KBM-7 (cell line): ENCODE data around the gene ZFHX3.

Experiments
- DNase-seq: peaks from one replicate; pipeline ENCODE4 v3.0.0-alpha.2; 2015
- in situ Hi-C: fragments of 300-500 bp; cut with MboI; formaldehyde crosslinking; loops from 2 replicates; pipeline ENCODE4 v1.14.3; 2020; ENCODE audit warnings: low sequenced_read_pairs, low pct_unique_long_range_greater_than_20kb, mixed read lengths

Gene ZFHX3

GRCh38 chr16:73026754-73027684 is 20.9 kb downstream of the ZFHX3 start:
- in situ Hi-C loops = no loop called here
- DNase-seq = no peak

- DNase-seq = no peak
- in situ Hi-C loops = no loop called here
Measured at GRCh38 chr16:73025856-73026210, 22.1 kb downstream of the ZFHX3 start.

DNA sequence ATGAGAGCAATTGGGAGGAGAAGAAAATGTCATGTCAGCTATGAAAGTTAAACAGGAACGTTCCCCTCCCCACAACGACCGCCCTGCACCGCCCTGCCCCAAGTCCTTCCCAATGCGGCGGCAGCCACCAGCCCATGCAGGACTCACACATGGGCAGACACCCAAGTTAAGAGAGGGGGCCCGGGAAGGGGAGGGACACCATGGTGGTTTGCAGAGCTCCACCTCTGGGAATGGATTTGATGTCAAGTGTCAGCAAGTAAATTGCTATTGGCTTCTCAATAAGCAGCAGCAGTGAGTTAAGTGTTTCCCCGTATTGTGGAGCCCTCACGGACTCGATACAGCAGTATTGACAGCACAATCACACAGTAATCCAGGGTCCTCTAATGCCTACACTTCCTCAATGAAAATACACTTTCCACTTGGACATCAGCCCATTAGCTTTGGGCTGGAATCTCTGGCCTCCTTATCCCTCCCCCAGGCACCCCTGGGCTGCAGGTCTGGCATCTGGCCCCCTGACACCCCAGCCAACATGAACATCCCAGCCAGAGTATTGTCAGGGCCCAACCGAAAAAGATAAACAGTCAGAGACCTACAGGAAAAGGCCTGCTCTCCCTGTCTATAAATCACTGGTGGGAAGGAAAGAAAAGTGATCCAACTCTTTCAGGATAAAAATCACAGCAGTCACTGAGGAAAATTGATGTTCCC is 22.6 kb downstream of the ZFHX3 start:
- in situ Hi-C loops = no loop called here
- no peak for DNase-seq

- DNase-seq = no peak
- in situ Hi-C loops = no loop called here
Measured at GRCh38 chr16:73024571-73025105, 23.3 kb downstream of the ZFHX3 start.

- in situ Hi-C loops = no loop called here
- DNase-seq = no peak
Measured at GRCh38 chr16:73023752-73024570, 24.0 kb downstream of the ZFHX3 start.

DNA sequence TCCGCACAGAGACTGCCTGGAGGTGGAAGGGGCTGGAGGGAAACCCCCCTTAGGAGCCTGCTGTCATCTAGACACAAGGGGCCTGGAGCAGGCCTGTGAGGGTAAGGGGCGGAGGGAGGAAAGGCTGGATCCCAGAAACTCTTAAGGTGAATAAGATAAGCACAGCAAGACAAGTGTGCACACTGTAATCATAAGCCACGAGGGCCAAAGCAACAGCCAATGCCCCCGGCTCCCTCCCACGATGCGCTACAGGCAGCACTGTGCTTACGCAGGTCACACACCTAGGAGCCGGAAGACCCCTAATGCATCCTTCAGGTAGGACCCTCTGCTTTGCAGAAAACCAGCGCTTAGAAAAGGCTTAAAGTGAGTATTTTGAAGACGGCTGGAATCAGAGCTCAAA is 24.6 kb downstream of the ZFHX3 start:
- in situ Hi-C loops = no loop called here
- DNase-seq = no peak

DNA sequence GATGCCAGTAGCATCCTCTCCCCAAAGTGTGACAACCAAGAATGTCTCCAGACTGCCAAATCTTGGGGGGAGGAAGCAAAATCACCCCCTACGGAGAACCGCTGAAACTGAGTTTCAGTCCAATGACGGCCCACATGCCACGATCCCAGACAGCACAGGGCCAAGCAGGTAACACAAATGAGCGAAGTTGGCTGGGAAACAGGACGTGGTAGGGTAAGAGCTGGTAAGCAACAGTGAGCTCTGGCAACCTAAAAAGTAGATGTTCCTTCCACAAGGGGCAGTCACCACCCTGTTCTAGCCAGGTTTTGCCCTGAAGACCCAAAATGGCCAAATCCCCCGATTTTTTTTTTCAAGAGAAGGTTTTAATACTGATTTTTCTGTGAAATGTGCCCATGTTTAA is 25.4 kb downstream of the ZFHX3 start:
- DNase-seq = no peak
- in situ Hi-C loops = no loop called here

DNA sequence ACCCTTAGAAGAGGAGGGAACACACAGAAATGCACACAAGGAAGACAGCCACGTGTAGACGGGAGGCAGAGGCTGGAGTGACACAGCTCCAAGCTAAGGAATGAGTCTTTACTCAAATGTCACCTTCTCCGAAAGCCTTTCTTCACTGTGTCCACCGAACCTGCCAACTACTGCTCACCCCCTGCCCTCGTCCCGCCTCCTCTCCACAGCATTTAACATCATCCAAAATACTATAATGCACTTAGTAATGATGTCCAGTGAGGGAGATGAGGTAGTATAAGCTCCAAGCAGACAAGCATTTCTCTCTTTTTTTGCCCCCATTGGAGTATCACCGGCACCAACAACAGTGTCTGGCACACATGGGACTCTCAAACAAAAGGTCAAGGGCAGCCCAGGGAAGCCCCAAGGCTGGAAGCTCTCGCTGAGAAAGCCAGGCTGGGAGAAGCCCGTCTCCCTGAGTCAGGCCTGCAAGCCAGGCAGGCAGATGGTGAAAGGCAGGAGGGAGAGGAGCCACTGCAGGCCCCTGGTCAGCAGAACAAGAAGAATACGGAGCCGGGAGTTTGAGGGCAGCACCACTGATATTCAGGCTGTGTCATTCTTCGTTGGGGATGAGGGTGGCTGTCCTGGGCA is 25.9 kb downstream of the ZFHX3 start:
- no peak for DNase-seq
- in situ Hi-C loops = no loop called here

GRCh38 chr16:73020409-73020884 is 27.5 kb downstream of the ZFHX3 start:
- in situ Hi-C loops = no loop called here
- no peak for DNase-seq

DNA sequence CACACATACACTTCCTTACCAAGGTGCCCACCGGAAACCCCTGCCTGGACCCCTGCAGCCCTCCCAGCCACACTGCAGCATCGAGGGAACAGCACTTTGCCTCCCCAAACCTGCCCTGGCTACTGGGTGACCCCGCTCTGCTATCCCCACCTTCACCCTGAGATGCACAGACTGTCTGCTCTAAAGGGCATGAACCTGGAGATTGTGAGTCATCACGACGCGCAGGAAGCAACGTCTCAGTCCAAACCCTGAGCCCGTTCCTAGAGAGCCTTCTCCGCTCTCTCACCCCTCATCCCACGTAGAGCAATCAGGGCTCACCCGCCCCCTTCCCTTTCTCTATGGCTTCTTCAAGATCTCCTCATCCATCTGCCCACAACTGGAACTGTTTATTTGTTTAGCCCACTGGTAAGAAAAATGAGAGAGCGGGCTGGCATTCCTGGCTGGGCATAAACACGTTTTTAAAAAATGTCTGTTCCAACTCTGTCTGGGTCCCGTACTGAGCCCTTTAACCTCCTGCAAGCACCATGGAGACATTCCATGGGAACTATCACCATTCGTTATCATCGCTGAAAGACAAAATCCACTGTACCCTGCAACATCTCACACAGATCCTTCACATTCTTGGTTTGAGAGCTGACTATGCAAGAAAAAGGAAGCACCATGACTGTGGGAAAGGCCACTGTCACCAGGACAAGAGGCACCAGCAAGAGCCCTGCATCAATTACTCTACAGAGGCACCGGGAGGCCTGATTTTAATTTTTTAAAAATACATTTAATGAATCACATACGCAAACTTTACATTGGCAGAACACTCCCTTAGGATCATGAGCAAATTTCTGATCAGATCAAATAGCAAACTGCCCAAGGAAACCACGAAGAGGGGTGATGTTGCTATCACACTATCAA is 28.2 kb downstream of the ZFHX3 start:
- DNase-seq = no peak
- in situ Hi-C loops = no loop called here

DNA sequence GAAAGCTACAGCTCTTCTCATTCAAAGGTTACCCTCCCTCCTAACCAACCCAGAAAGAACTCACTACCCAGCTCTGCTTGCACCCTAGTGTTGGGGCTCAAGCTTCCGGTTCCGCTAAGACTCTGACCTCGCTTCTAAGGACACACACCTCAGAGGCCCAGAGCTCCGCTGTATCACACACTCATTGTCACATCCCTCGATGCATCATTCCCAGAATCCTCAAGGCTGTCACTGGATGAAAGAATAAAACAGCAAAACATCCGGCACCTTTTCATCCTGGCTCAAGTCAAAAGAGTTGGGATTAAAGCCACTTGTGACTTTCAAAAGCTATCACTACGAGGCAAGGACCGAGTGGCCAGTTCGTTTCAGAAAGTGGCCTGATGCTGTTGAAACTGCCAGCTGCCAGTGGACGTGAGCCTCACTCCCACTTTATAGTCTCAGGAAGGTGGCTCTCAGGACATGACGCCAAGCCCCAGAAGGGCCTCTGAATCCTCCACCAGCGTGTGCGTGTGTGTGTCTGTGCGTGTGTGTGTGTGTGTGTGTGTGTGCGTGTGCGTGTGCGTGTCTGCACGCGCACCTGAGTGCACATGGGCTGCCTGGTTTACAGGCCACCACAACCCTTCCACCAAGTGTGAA is 29.0 kb downstream of the ZFHX3 start:
- in situ Hi-C loops = no loop called here
- DNase-seq = no peak

DNA sequence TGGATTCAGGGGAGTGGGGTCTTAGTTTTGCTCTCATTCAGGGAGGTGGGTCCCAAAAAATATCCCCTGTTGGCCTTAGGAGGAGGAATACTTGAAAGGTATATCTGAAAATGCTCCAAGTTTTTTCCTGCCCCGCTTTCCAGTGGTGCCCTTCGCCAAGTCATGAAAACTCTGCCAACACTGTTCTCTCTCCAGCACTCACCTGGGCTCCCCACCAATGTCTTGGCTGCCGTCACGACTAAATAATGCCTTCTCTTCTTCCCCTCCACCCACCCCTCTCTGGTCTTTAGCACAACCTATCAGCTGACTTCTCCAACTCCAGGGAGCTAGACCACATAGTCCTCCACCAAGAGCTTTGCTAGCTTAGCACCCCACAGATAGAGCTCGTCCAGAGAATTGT is 30.6 kb downstream of the ZFHX3 start:
- no peak for DNase-seq
- in situ Hi-C loops = no loop called here

GRCh38 chr16:73016488-73016830 is 31.5 kb downstream of the ZFHX3 start:
- no peak for DNase-seq
- in situ Hi-C loops = no loop called here

DNA sequence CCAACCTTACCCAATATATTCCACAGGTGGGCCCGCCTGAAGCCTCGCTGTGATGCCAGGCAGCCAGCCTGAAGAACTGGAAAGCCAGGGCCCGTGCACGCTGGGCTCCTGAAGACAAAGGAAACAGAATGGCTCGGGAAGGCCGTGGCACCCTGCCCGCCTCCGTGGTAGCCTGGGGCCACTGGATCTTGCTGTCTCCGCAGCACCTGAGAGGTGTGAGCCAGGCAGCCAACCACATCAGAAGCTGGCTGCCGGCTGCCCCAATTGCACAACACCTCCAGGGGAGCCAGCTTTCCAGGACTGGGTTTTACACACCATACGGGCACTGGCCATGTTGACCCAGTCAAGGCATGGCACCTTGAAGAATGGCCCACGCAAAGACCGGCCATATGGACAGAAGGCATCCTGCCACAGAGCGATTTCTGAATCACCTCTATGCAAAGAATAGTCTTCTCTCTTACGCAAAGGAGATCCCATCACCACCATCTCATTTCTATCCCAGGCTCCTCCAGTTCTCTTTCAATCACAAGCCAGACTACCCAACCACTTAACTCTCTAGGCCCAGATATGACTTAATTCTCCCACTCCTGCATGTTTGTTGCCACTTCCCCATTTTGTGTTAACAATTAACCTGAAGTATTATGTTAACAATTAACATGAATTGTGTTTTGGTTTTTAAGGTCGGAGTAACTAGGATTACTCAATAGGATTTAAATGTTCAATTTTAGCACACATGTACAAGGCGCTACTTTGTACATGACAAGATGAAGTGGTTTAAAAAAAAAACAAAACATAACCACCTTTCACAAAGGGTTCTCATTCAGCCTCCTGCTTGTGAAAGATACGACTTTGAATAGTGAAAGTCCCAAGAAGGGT is 32.1 kb downstream of the ZFHX3 start:
- peak; percentile 79 for DNase-seq
- in situ Hi-C loops = no loop called here

GRCh38 chr16:73014768-73015167 is 33.2 kb downstream of the ZFHX3 start:
- in situ Hi-C loops = no loop called here
- no peak for DNase-seq

- in situ Hi-C loops = no loop called here
- DNase-seq = no peak
Measured at GRCh38 chr16:73013974-73014373, 34.0 kb downstream of the ZFHX3 start.

DNA sequence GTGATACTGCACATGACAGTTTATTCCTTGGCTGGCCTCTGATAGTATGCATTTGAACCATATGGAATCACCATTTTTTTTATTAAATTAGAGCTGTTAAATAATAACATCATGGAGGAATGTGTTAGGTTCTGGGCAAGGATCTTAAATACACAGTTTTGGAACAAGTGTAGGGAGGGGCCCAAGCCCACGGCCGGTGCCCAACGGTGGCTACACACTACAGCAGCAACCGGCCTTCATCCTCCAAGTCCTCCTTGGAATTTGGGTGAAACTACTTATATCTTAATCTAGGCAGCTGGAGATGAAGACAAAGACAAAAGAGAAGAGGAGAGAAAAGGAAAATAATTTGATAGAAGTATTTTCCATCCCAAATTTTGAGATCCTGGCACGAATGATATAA is 35.6 kb downstream of the ZFHX3 start:
- in situ Hi-C loops = no loop called here
- DNase-seq = no peak
